ENCODE data around the gene ATRNL1. TPM values are rescaled to one million over a fixed set of nuclear protein-coding genes. Genes with fewer than 3 reads are reported as not detected.
"Not testable (repeated sequence)": the region's sequence is repeated elsewhere in the genome, so short reads cannot be mapped to it uniquely, and the experiment has no call there.

ATRNL1 gene
- total RNA-seq, 1 experiment from 2014 or later, result 8.8 TPM

GRCh38 chr10:115491526-115492140 is 398.5 kb downstream of the ATRNL1 start:
- H3K27me3 Mint-ChIP-seq (ENCODE audit: unreplicated experiment), result peaks cover 33% of the 10 kb centered on the region
- no peak for DNase-seq
- CTCF ChIA-PET, result no interaction called here
- H3K27ac Mint-ChIP-seq (ENCODE audit: unreplicated experiment), result no peak overlapping the region
- no peak overlapping the region for H3K4me3 Mint-ChIP-seq (ENCODE audit: low read depth, unreplicated experiment)
- H3K36me3 Mint-ChIP-seq (ENCODE audit: insufficient read depth, unreplicated experiment), result no peaks in the 10 kb centered on the region
- intact Hi-C loops (cut with micrococcal nuclease; ENCODE audit: unreplicated experiment), result no loop called here
- no peaks in the 10 kb centered on the region for H3K4me1 Mint-ChIP-seq (ENCODE audit: low read depth, unreplicated experiment)
- H3K9me3 Mint-ChIP-seq (ENCODE audit: low read depth, unreplicated experiment), result no peaks in the 10 kb centered on the region
- no peak for TF ChIP-seq CTCF (IDR thresholded peaks at IDR 0.05; ENCODE audit: unreplicated experiment)
- BruUV-seq (replicated peaks), result no TSS peak

- Mint-ChIP-seq H3K27me3 (ENCODE audit: unreplicated experiment) (no peaks in the 10 kb centered on the region), H3K4me1 (ENCODE audit: low read depth, unreplicated experiment) (no peaks in the 10 kb centered on the region), H3K36me3 (ENCODE audit: insufficient read depth, unreplicated experiment) (no peaks in the 10 kb centered on the region), H3K27ac (ENCODE audit: unreplicated experiment) (no peak overlapping the region), H3K4me3 (ENCODE audit: low read depth, unreplicated experiment) (no peak overlapping the region), H3K9me3 (ENCODE audit: low read depth, unreplicated experiment) (peaks cover 5% of the 10 kb centered on the region)
- BruUV-seq (replicated peaks), result no TSS peak
- no peak for TF ChIP-seq CTCF (IDR thresholded peaks at IDR 0.05; ENCODE audit: unreplicated experiment)
- intact Hi-C loops (cut with micrococcal nuclease; ENCODE audit: unreplicated experiment), result no loop called here
- CTCF ChIA-PET, result no interaction called here
- no peak for DNase-seq
These were observed 410.4 kb downstream of the ATRNL1 start for GRCh38 chr10:115503546-115503945.

- CTCF ChIA-PET, result no interaction called here
These were observed 421.7 kb downstream of the ATRNL1 start for GRCh38 chr10:115514895-115515294.

GRCh38 chr10:115525141-115525540 is 432.0 kb downstream of the ATRNL1 start:
- DNase-seq, result no peak
- Mint-ChIP-seq H3K27ac (ENCODE audit: unreplicated experiment) (no peak overlapping the region), H3K4me3 (ENCODE audit: low read depth, unreplicated experiment) (no peak overlapping the region), H3K36me3 (ENCODE audit: insufficient read depth, unreplicated experiment) (no peaks in the 10 kb centered on the region), H3K4me1 (ENCODE audit: low read depth, unreplicated experiment) (no peaks in the 10 kb centered on the region), H3K9me3 (ENCODE audit: low read depth, unreplicated experiment) (peaks cover 3% of the 10 kb centered on the region), H3K27me3 (ENCODE audit: unreplicated experiment) (peaks cover 39% of the 10 kb centered on the region)
- intact Hi-C loops (cut with micrococcal nuclease; ENCODE audit: unreplicated experiment), result no loop called here
- TF ChIP-seq CTCF (IDR thresholded peaks at IDR 0.05; ENCODE audit: unreplicated experiment), result no peak
- BruUV-seq (replicated peaks), result no TSS peak
- CTCF ChIA-PET, result no interaction called here

More at GRCh38 chr10:115514895-115515294, 421.7 kb downstream of the ATRNL1 start:
- H3K36me3 Mint-ChIP-seq (ENCODE audit: insufficient read depth, unreplicated experiment), result no peaks in the 10 kb centered on the region
- H3K27ac Mint-ChIP-seq (ENCODE audit: unreplicated experiment), result no peak overlapping the region
- intact Hi-C loops (cut with micrococcal nuclease; ENCODE audit: unreplicated experiment), result no loop called here
- H3K27me3 Mint-ChIP-seq (ENCODE audit: unreplicated experiment), result no peaks in the 10 kb centered on the region
- H3K4me3 Mint-ChIP-seq (ENCODE audit: low read depth, unreplicated experiment), result no peak overlapping the region
- H3K9me3 Mint-ChIP-seq (ENCODE audit: low read depth, unreplicated experiment), result peaks cover 2% of the 10 kb centered on the region
- no peak for DNase-seq
- BruUV-seq (replicated peaks), result no TSS peak
- H3K4me1 Mint-ChIP-seq (ENCODE audit: low read depth, unreplicated experiment), result no peaks in the 10 kb centered on the region
- TF ChIP-seq CTCF (IDR thresholded peaks at IDR 0.05; ENCODE audit: unreplicated experiment), result no peak

- H3K27ac Mint-ChIP-seq (ENCODE audit: unreplicated experiment); H3K4me3 Mint-ChIP-seq (ENCODE audit: low read depth, unreplicated experiment); BruUV-seq (replicated peaks); CTCF ChIA-PET; H3K36me3 Mint-ChIP-seq (ENCODE audit: insufficient read depth, unreplicated experiment); H3K9me3 Mint-ChIP-seq (ENCODE audit: low read depth, unreplicated experiment); DNase-seq; intact Hi-C loops (cut with micrococcal nuclease; ENCODE audit: unreplicated experiment); H3K4me1 Mint-ChIP-seq (ENCODE audit: low read depth, unreplicated experiment): not testable (repeated sequence)
- H3K27me3 Mint-ChIP-seq (ENCODE audit: unreplicated experiment), result peaks cover 39% of the 10 kb centered on the region
These were observed 434.5 kb downstream of the ATRNL1 start for GRCh38 chr10:115527682-115528081.

- H3K4me1 Mint-ChIP-seq (ENCODE audit: low read depth, unreplicated experiment); H3K36me3 Mint-ChIP-seq (ENCODE audit: insufficient read depth, unreplicated experiment); H3K27me3 Mint-ChIP-seq (ENCODE audit: unreplicated experiment); H3K9me3 Mint-ChIP-seq (ENCODE audit: low read depth, unreplicated experiment); intact Hi-C loops (cut with micrococcal nuclease; ENCODE audit: unreplicated experiment); CTCF ChIA-PET; H3K27ac Mint-ChIP-seq (ENCODE audit: unreplicated experiment); H3K4me3 Mint-ChIP-seq (ENCODE audit: low read depth, unreplicated experiment); DNase-seq; BruUV-seq (replicated peaks): not testable (repeated sequence)
These were observed 443.2 kb downstream of the ATRNL1 start for GRCh38 chr10:115536401-115536800.

Data from Calu3 (cell line).